ENCODE data around the gene INO80.

INO80 gene

GRCh38 chr15:40931300-40932142 is 184.6 kb downstream of the INO80 start:
- no peak for DNase-seq (ENCODE audit: low read depth in 3 of 3)

- no peak for DNase-seq (ENCODE audit: low read depth in 3 of 3)
Observed at GRCh38 chr15:40930430-40931299, 185.4 kb downstream of the INO80 start.

DNA sequence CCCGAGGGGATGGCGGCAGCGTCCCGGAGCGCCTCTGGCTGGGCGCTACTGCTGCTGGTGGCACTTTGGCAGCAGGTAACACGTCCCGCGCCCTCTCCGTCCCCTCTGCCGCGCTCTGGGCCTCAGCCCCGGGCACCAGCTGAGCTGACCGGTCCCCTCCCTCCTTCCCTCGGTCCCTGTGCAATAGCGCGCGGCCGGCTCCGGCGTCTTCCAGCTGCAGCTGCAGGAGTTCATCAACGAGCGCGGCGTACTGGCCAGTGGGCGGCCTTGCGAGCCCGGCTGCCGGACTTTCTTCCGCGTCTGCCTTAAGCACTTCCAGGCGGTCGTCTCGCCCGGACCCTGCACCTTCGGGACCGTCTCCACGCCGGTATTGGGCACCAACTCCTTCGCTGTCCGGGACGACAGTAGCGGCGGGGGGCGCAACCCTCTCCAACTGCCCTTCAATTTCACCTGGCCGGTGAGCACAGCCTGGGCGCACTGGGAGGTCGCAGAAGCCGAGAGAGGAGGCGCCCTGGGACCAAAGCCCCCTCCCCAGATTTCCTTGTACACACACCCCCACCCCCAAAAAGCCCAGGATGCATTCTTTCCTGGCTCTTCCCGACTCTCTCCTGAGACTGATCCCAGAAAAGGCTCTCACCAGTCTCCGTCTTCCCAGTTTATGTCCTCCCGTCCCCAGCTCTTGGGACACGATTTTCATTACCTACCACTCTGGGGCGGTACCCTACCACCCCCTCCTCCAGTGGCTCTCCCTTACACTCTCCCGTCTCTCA is 186.2 kb downstream of the INO80 start:
- no peak for DNase-seq (ENCODE audit: low read depth in 3 of 3)
